Measurements from ENCODE around the gene PLCB4.

GRCh38 chr20:9495701-9496100, 426.8 kb downstream of the PLCB4 start:
- TF ChIP-seq POLR2A (IDR thresholded peaks at IDR 0.05; ENCODE audit: low read depth, low read length) (no peak), TAF1 (IDR thresholded peaks at IDR 0.05; ENCODE audit: borderline replicate concordance, low read depth, low read length) (no peak), POLR2AphosphoS5 (IDR thresholded peaks at IDR 0.05; ENCODE audit: low read depth, low read length) (no peak)
